ENCODE data around the gene MYO15A. TPM values are rescaled to one million over a fixed set of nuclear protein-coding genes. Genes with fewer than 3 reads are reported as not detected.

The MYO15A gene
- total RNA-seq, 1 experiment from 2014 or later = 2.8 TPM

DNA sequence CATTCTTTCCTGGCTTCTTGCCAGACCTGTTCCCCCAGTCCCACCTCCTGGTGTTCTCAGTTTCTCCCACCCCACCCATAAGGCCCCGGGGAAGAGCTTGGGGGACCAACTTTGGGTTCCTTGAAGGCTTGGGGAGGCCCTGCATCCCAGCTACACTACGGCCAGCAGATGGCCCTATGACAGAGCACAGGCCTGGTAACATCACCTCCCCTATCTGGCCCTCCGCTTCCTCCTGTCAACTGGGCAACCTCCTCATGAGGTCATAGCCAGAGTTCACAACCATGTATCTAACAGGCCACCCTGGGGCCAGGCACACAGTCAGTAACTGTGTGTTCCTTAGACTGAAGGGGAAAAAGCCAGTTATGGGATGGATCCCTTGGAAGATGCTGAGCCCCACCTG lies 31.4 kb downstream of the MYO15A start:
- intact Hi-C loops (cut with micrococcal nuclease) = loop anchor here (2.0 to 5.0 kb wide), 2 partner anchors 17 to 77 kb away; no protein-coding TSS in a partner anchor
- no peaks in the 10 kb centered on the region for H3K36me3 ChIP-seq (ENCODE audit: control insufficient read depth in 1 of 2, insufficient read depth in 2 of 2, low read length in 2 of 2)
- ChIA-PET POLR2A (interaction anchor here (1.0 kb wide), 1 partner anchor 14 kb away, joined by 3 read pairs; no protein-coding TSS in a partner anchor), CTCF (interaction anchor here (1.4 to 5.7 kb wide), 2 partner anchors 9 to 13 kb away, joined by 3 to 27 read pairs; no protein-coding TSS in a partner anchor), RAD21 (ENCODE audit: low non-redundant PET in 1 of 2, low total read pairs in 2 of 2, uncharacterized antibody in 2 of 2, unreplicated experiment in 2 of 2) (no interaction called here)
- DNase-seq (ENCODE audit: low read depth, low spot score) = no peak
- no peaks in the 10 kb centered on the region for H3K9me2 ChIP-seq (ENCODE audit: insufficient read depth)
- no peak overlapping the region for H2AFZ ChIP-seq (ENCODE audit: low read depth, low read length, poor library complexity, severe bottlenecking)
- H3K9me3 ChIP-seq (ENCODE audit: control insufficient read depth in 1 of 2, insufficient read depth in 1 of 2, low read depth in 1 of 2, low read length in 2 of 2) = no peaks in the 10 kb centered on the region
- H3K4me3 ChIP-seq (replicated peaks in 1 of 2; ENCODE audit: low read depth in 1 of 2, low read length in 2 of 2) = no peak overlapping the region
- H4K20me1 ChIP-seq (ENCODE audit: insufficient read depth) = no peaks in the 10 kb centered on the region
- no peaks in the 10 kb centered on the region for H3K79me2 ChIP-seq (ENCODE audit: insufficient read depth, low read length)
- H3K27ac ChIP-seq (ENCODE audit: low read depth, low read length) = no peak overlapping the region; the same call in 1 of the 2 replicates
- TF ChIP-seq, protein P1, sequence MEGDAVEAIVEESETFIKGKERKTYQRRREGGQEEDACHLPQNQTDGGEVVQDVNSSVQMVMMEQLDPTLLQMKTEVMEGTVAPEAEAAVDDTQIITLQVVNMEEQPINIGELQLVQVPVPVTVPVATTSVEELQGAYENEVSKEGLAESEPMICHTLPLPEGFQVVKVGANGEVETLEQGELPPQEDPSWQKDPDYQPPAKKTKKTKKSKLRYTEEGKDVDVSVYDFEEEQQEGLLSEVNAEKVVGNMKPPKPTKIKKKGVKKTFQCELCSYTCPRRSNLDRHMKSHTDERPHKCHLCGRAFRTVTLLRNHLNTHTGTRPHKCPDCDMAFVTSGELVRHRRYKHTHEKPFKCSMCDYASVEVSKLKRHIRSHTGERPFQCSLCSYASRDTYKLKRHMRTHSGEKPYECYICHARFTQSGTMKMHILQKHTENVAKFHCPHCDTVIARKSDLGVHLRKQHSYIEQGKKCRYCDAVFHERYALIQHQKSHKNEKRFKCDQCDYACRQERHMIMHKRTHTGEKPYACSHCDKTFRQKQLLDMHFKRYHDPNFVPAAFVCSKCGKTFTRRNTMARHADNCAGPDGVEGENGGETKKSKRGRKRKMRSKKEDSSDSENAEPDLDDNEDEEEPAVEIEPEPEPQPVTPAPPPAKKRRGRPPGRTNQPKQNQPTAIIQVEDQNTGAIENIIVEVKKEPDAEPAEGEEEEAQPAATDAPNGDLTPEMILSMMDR (IDR thresholded peaks at IDR 0.05 in 2 of 3, conservative IDR thresholded peaks at IDR 0.05 in 1 of 3; ENCODE audit: borderline replicate concordance in 1 of 3, insufficient read depth in 1 of 3, low read depth in 2 of 3, low read length in 2 of 3) = peak in 2 of 3 experiments; percentile 47 to 55; a peak in 4 of 6 replicates
- TF ChIP-seq TCF7L2 (IDR thresholded peaks at IDR 0.05; ENCODE audit: borderline replicate concordance, extremely low read depth, insufficient read depth, insufficient read length) = no peak
- TF ChIP-seq, protein P2, sequence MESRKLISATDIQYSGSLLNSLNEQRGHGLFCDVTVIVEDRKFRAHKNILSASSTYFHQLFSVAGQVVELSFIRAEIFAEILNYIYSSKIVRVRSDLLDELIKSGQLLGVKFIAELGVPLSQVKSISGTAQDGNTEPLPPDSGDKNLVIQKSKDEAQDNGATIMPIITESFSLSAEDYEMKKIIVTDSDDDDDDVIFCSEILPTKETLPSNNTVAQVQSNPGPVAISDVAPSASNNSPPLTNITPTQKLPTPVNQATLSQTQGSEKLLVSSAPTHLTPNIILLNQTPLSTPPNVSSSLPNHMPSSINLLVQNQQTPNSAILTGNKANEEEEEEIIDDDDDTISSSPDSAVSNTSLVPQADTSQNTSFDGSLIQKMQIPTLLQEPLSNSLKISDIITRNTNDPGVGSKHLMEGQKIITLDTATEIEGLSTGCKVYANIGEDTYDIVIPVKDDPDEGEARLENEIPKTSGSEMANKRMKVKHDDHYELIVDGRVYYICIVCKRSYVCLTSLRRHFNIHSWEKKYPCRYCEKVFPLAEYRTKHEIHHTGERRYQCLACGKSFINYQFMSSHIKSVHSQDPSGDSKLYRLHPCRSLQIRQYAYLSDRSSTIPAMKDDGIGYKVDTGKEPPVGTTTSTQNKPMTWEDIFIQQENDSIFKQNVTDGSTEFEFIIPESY (IDR thresholded peaks at IDR 0.05; ENCODE audit: extremely low read depth, insufficient replicate concordance, low read length) = no peak
- H3K4me1 ChIP-seq (ENCODE audit: control insufficient read depth in 1 of 2, insufficient read depth in 2 of 2, low read length in 2 of 2) = no peaks in the 10 kb centered on the region
- no TSS peak for BruUV-seq (replicated peaks)
- H3K9ac ChIP-seq (ENCODE audit: low read length) = no peak overlapping the region
- H3K4me2 ChIP-seq (ENCODE audit: low read length) = no peak overlapping the region
- peak; percentile 68 for ATAC-seq
- no peaks in the 10 kb centered on the region for H3K27me3 ChIP-seq (ENCODE audit: insufficient read depth, low read length)

Data from HCT116 (cell line).